HepG2 (cell line): Measurements from ENCODE around the gene POC1B. TPM values are rescaled to one million over a fixed set of nuclear protein-coding genes. Genes with fewer than 3 reads are reported as not detected.

Source experiments
- ATAC-seq: fragments of 200-7000 bp; cut with Tn5 transposase; 3 replicates; pipeline ENCODE4 v1.9.1; 2020; ENCODE audit warnings: mild to moderate bottlenecking, moderate library complexity
- BruUV-seq: library from RNA; stranded (reverse); fragments of 400-500 nt; replicated peaks from 2 replicates; lab custom pipeline; 2021; lab: Mats Ljungman, UMichigan
- CTCF ChIA-PET: fragments of 300-600 bp; formaldehyde crosslinking; extraction: SDS; loops from one replicate; lab custom pipeline; 2021; ENCODE audit warnings: low total read pairs, inconsistent platforms, low intra/inter-chr PET ratio; lab: Yijun Ruan, JAX
- POLR2A ChIA-PET: fragments of 350-600 bp; sonication (Branson Sonifier 250); formaldehyde crosslinking; loops from one replicate; lab custom pipeline; 2020; ENCODE audit warnings: antibody characterized with exemption, inconsistent platforms; lab: Yijun Ruan, JAX
- DNase-seq: peaks from one replicate; pipeline ENCODE4 v3.0.0-alpha.2; 2015; ENCODE audit warnings: low spot score
- FAIRE-seq: peaks from 3 replicates; lab custom pipeline; 2011; peaks lifted over from hg19 to GRCh38; lab: Jason Lieb, UNC
- H2AFZ ChIP-seq: one replicate; pipeline ENCODE4 v1.6.1; 2011; ENCODE audit warnings: low read length, inconsistent platforms
- H3K27ac ChIP-seq: fragments of 300-600 bp; 3 replicates; pipeline ENCODE4 v1.8.0; 2011; ENCODE audit warnings: mixed run types, mild to moderate bottlenecking, mixed read lengths, low read length, inconsistent platforms; ENCODE audit not compliant: insufficient read depth; ENCODE audit errors: extremely low read length
- H3K27me3 ChIP-seq, 2 experiments: fragments of 200-600 bp in 1 of 2; 2 replicates in 1 of 2; 3 replicates in 1 of 2; pipeline versions ENCODE4 v1.6.0 to v1.8.0; 2011; ENCODE audit warnings: low read length in 2 of 2, mild to moderate bottlenecking in 2 of 2, moderate library complexity in 2 of 2, inconsistent platforms in 1 of 2; ENCODE audit not compliant: insufficient read depth in 2 of 2, control insufficient read depth in 1 of 2
- H3K36me3 ChIP-seq, 2 experiments: fragments of 200-600 bp in 1 of 2; replicated peaks in 1 of 2; 2 replicates in 1 of 2; 3 replicates in 1 of 2; pipeline versions ENCODE4 v1.5.1 to v1.8.0; 2011; ENCODE audit warnings: low read length in 2 of 2, inconsistent platforms in 1 of 2; ENCODE audit not compliant: insufficient read depth in 2 of 2, control insufficient read depth in 1 of 2
- H3K4me1 ChIP-seq: 2 replicates; pipeline ENCODE4 v1.5.1; 2012; ENCODE audit warnings: low read length, inconsistent platforms; ENCODE audit not compliant: insufficient read depth
- H3K4me2 ChIP-seq: 2 replicates; pipeline ENCODE4 v1.6.0; 2011; ENCODE audit warnings: low read depth, low read length, inconsistent platforms
- H3K4me3 ChIP-seq, 3 experiments: fragments of 200-600 bp in 1 of 3; sonication (generic), shearing (Covaris generic) in 1 of 3; replicated peaks in 1 of 3; 2 replicates each; pipeline ENCODE4 v1.5.1; 2011 to 2016; ENCODE audit warnings: low read length in 3 of 3, inconsistent platforms in 2 of 3, low read depth in 2 of 3, mild to moderate bottlenecking in 2 of 3, control low read depth in 1 of 3, mixed read lengths in 1 of 3; ENCODE audit not compliant: insufficient read depth in 1 of 3
- H3K79me2 ChIP-seq: one replicate; pipeline ENCODE4 v1.6.1; 2011; ENCODE audit warnings: low read length, inconsistent platforms; ENCODE audit not compliant: insufficient read depth
- H3K9ac ChIP-seq: 2 replicates; pipeline ENCODE4 v1.6.0; 2011; ENCODE audit warnings: mild to moderate bottlenecking, low read depth, low read length, inconsistent platforms; ENCODE audit not compliant: insufficient read depth
- H3K9me3 ChIP-seq: 2 replicates; pipeline ENCODE4 v1.5.1; 2012; ENCODE audit warnings: mild to moderate bottlenecking, low read length
- H4K20me1 ChIP-seq: 2 replicates; pipeline ENCODE4 v1.6.0; 2011; ENCODE audit warnings: inconsistent platforms, mild to moderate bottlenecking, low read length, moderate library complexity; ENCODE audit not compliant: insufficient read depth
- CENPX ChIP-seq: sonication (generic); formaldehyde crosslinking; IDR thresholded peaks from 2 replicates; pipeline ENCODE4 v1.9.0; 2021; ENCODE audit warnings: mild to moderate bottlenecking, missing genetic modification reagents, moderate library complexity
- FOXO1 ChIP-seq: sonication (generic); formaldehyde crosslinking; IDR thresholded peaks from 2 replicates; pipeline ENCODE4 v1.4.0; 2020; ENCODE audit warnings: missing genetic modification reagents
- GLI4 ChIP-seq: sonication (generic); formaldehyde crosslinking; IDR thresholded peaks from 2 replicates; pipeline ENCODE4 v1.5.1; 2020; ENCODE audit warnings: missing genetic modification reagents, mild to moderate bottlenecking, moderate library complexity, borderline replicate concordance
- KLF12 ChIP-seq: sonication (generic); formaldehyde crosslinking; IDR thresholded peaks from 2 replicates; pipeline ENCODE4 v1.4.0; 2020; ENCODE audit warnings: missing genetic modification reagents, borderline replicate concordance
- KMT2B ChIP-seq: IDR thresholded peaks from 2 replicates; pipeline ENCODE4 v1.6.1; 2016; ENCODE audit warnings: missing genetic modification reagents, missing compliant biosample characterization
- NRL ChIP-seq: sonication (generic); formaldehyde crosslinking; IDR thresholded peaks from 2 replicates; pipeline ENCODE4 v1.5.0; 2020; ENCODE audit warnings: missing genetic modification reagents, mild to moderate bottlenecking, moderate library complexity, borderline replicate concordance
- XRCC5 ChIP-seq: fragments of 200-400 bp; formaldehyde crosslinking; optimal IDR thresholded peaks from 2 replicates; pipeline ENCODE3; 2017; ENCODE audit warnings: mild to moderate bottlenecking, low read length
- ZNF337 ChIP-seq: sonication (generic); formaldehyde crosslinking; IDR thresholded peaks from 2 replicates; pipeline ENCODE4 v1.5.1; 2020; ENCODE audit warnings: missing genetic modification reagents, low read depth, mild to moderate bottlenecking, borderline replicate concordance
- ZSCAN22 ChIP-seq: sonication (generic); formaldehyde crosslinking; IDR thresholded peaks from 2 replicates; pipeline ENCODE4 v1.4.0; 2020; ENCODE audit warnings: mild to moderate bottlenecking, missing genetic modification reagents
- WGBS: methylation state at CpG from one replicate; pipeline ENCODE4 v1.1.6; 2017; ENCODE audit warnings: low lambda C conversion rate; 5-methylcytosine and 5-hydroxymethylcytosine counted together
- in situ Hi-C: cut with HindIII; loops from 2 replicates; pipeline ENCODE4 v1.10.0; 2017; ENCODE audit warnings: low pct_unique_long_range_greater_than_20kb; ENCODE audit not compliant: extremely low pct_ligation_motif_present
- intact Hi-C: fragments of 100-400 bp; cut with micrococcal nuclease; formaldehyde crosslinking; loops from one replicate; pipeline ENCODE4 v1.10.0; 2022; ENCODE audit not compliant: unreplicated experiment
- polyA plus RNA-seq, 8 experiments: library from polyadenylated mRNA; depleted of rRNA in 3 of 8; stranded (reverse) in 7 of 8; unstranded in 1 of 8; fragments of >200 nt; fragmentation: Illumina TruSeq in 4 of 8; extraction: Trizol in 4 of 8; gene quantifications; 2 replicates each; pipeline versions ENCODE4 v1.2.1 to v1.2.3, GENCODE V29; 2011 to 2016; ENCODE audit warnings: low read depth in 4 of 8, missing spikeins in 1 of 8, mixed read lengths in 1 of 8; ENCODE audit not compliant: insufficient read depth in 1 of 8
- total RNA-seq, 5 experiments: library from RNA; depleted of rRNA; stranded (reverse); fragments of >200 nt; fragmentation: Illumina TruSeq; extraction: Trizol; gene quantifications; 2 replicates each; pipeline ENCODE4 v1.2.3, GENCODE V29; 2016; ENCODE audit warnings: low read depth in 1 of 5
- TF ChIP-seq, protein P1 (sequence below): IDR thresholded peaks from 2 replicates; pipeline ENCODE4 v1.6.1; 2016; ENCODE audit warnings: low read depth, control low read depth
- TF ChIP-seq, protein P2 (sequence below): sonication (generic); formaldehyde crosslinking; IDR thresholded peaks from 2 replicates; pipeline ENCODE4 v1.4.0; 2020; ENCODE audit warnings: mild to moderate bottlenecking, missing genetic modification reagents
- TF ChIP-seq, protein P3 (sequence below): sonication (generic); formaldehyde crosslinking; IDR thresholded peaks from 2 replicates; pipeline ENCODE4 v1.8.1; 2023; ENCODE audit warnings: mild to moderate bottlenecking, missing genetic modification reagents
- TF ChIP-seq, protein P4 (sequence below): sonication (generic); formaldehyde crosslinking; IDR thresholded peaks from 2 replicates; pipeline ENCODE4 v1.4.0; 2020; ENCODE audit warnings: missing genetic modification reagents

POC1B gene
- total and polyA plus RNA-seq, 2 of the 13 experiments (the other 11 are each of a cell fraction or from before 2014, with no cell fraction given) = 9.3 to 11.0 TPM

DNA sequence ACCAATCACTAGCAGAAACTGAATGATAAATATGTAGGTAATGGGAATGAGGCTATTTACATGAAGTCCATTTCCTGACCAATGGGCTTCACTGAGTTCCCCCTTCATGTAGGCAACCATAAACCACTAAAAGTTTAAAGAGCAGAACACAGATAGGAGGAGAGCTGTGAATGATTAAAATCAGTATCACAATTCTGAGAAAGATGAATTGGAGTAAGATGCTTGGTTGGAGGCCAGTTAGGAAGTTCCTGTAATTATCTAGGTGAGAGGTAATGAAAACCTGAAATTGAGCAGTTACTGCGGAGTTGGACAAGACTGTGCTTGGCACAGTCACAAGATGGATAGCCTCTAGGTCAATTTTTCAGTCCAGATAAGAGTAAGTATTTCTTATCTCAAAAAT is 57.8 kb downstream of the POC1B start:
- CTCF ChIA-PET = no interaction called here
- POLR2A ChIA-PET = no interaction called here
- TF ChIP-seq NRL (CRISPR knock-in tag) (no peak), XRCC5 (no peak)
- TF ChIP-seq, protein P1, sequence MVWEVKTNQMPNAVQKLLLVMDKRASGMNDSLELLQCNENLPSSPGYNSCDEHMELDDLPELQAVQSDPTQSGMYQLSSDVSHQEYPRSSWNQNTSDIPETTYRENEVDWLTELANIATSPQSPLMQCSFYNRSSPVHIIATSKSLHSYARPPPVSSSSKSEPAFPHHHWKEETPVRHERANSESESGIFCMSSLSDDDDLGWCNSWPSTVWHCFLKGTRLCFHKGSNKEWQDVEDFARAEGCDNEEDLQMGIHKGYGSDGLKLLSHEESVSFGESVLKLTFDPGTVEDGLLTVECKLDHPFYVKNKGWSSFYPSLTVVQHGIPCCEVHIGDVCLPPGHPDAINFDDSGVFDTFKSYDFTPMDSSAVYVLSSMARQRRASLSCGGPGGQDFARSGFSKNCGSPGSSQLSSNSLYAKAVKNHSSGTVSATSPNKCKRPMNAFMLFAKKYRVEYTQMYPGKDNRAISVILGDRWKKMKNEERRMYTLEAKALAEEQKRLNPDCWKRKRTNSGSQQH (CRISPR knock-in tag) = no peak
- TF ChIP-seq, protein P2, sequence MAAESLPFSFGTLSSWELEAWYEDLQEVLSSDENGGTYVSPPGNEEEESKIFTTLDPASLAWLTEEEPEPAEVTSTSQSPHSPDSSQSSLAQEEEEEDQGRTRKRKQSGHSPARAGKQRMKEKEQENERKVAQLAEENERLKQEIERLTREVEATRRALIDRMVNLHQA (CRISPR knock-in tag) = no peak
- no peak overlapping the region for H3K9ac ChIP-seq
- no peak for DNase-seq
- no peak overlapping the region for H2AFZ ChIP-seq
- H3K79me2 ChIP-seq = no peaks in the 10 kb centered on the region
- no TSS peak for BruUV-seq
- H3K4me3 ChIP-seq = no peak overlapping the region
- H3K4me1 ChIP-seq = no peaks in the 10 kb centered on the region
- no peaks in the 10 kb centered on the region for H3K36me3 ChIP-seq
- no peaks in the 10 kb centered on the region for H3K27me3 ChIP-seq
- H3K4me2 ChIP-seq = no peak overlapping the region
- H4K20me1 ChIP-seq = no peaks in the 10 kb centered on the region
- no peak overlapping the region for H3K27ac ChIP-seq
- ATAC-seq = no peak
- 96% methylated on average over 1 of the region's 1 CpG for WGBS
- in situ Hi-C loops = no loop called here
- FAIRE-seq = no peak
- H3K9me3 ChIP-seq = no peaks in the 10 kb centered on the region
- intact Hi-C loops = no loop called here

DNA sequence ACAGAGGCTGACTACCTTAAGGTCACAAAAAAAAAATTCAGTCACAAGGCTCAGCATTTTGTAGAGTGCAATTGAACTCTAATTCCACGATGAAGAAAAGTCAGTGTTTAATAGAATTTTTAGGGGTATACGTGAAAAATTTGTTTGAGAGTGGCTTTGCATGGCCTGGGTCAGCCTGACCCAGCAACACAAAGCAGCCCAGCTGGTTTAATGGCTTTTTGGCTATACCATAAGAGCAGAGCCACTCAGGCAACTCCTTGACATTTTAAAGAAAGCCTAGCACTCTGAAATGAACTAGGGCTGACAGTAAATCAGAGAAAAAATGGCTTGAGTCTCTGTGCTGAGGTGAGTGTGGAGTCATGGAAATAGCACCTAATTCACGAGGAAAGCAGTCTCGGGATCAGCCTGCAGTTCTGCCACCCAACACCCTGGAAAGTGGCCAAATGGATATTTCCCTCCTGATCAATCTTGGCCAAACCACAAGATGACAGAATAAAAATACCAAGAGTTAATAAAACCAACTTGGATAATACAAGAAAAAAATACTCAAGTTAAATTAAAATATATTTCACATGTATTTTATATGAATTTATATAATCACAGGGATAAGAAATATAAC is 60.8 kb downstream of the POC1B start:
- ChIA-PET POLR2A (no interaction called here), CTCF (no interaction called here)
- no peak overlapping the region for H3K4me3 ChIP-seq
- H2AFZ ChIP-seq = no peak overlapping the region
- 97% methylated on average over 4 of the region's 4 CpGs for WGBS
- no peak for FAIRE-seq
- no peak overlapping the region for H3K9ac ChIP-seq
- no peaks in the 10 kb centered on the region for H3K27me3 ChIP-seq
- BruUV-seq = no TSS peak
- H4K20me1 ChIP-seq = no peaks in the 10 kb centered on the region
- in situ Hi-C loops = no loop called here
- no peaks in the 10 kb centered on the region for H3K36me3 ChIP-seq
- H3K79me2 ChIP-seq = no peaks in the 10 kb centered on the region
- H3K4me1 ChIP-seq = no peaks in the 10 kb centered on the region
- no peak overlapping the region for H3K27ac ChIP-seq
- intact Hi-C loops = loop anchor here (5.0 kb wide), 1 partner anchor 73 kb away; no protein-coding TSS in a partner anchor
- no peak for ATAC-seq
- H3K4me2 ChIP-seq = no peak overlapping the region
- no peak for DNase-seq
- no peaks in the 10 kb centered on the region for H3K9me3 ChIP-seq
- no peak for TF ChIP-seq ZSCAN22
- TF ChIP-seq KLF12 = no peak
- TF ChIP-seq, protein P3, sequence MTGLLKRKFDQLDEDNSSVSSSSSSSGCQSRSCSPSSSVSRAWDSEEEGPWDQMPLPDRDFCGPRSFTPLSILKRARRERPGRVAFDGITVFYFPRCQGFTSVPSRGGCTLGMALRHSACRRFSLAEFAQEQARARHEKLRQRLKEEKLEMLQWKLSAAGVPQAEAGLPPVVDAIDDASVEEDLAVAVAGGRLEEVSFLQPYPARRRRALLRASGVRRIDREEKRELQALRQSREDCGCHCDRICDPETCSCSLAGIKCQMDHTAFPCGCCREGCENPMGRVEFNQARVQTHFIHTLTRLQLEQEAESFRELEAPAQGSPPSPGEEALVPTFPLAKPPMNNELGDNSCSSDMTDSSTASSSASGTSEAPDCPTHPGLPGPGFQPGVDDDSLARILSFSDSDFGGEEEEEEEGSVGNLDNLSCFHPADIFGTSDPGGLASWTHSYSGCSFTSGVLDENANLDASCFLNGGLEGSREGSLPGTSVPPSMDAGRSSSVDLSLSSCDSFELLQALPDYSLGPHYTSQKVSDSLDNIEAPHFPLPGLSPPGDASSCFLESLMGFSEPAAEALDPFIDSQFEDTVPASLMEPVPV (CRISPR knock-in tag) = no peak
- TF ChIP-seq ZNF337 = no peak
- TF ChIP-seq CENPX (CRISPR knock-in tag) = no peak
- no peak for TF ChIP-seq GLI4 (CRISPR knock-in tag)
- TF ChIP-seq, protein P4, sequence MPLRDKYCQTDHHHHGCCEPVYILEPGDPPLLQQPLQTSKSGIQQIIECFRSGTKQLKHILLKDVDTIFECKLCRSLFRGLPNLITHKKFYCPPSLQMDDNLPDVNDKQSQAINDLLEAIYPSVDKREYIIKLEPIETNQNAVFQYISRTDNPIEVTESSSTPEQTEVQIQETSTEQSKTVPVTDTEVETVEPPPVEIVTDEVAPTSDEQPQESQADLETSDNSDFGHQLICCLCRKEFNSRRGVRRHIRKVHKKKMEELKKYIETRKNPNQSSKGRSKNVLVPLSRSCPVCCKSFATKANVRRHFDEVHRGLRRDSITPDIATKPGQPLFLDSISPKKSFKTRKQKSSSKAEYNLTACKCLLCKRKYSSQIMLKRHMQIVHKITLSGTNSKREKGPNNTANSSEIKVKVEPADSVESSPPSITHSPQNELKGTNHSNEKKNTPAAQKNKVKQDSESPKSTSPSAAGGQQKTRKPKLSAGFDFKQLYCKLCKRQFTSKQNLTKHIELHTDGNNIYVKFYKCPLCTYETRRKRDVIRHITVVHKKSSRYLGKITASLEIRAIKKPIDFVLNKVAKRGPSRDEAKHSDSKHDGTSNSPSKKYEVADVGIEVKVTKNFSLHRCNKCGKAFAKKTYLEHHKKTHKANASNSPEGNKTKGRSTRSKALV (CRISPR knock-in tag) = no peak
- TF ChIP-seq KMT2B = no peak
- TF ChIP-seq FOXO1 (CRISPR knock-in tag) = no peak
